Sigmoid colon (tissue), 4 donors: ENCODE measurements around the gene DGKQ.

Experiments used
- EP300 ChIP-seq, 4 donors: sonication (generic); formaldehyde crosslinking; IDR thresholded peaks; one replicate each; pipeline ENCODE4 v1.6.1; 2017; ENCODE audit warnings: antibody characterized with exemption in 4 of 4
- POLR2A ChIP-seq, 2 donors: fragments of 450-650 bp; IDR thresholded peaks; one replicate each; pipeline ENCODE4 v1.6.1; 2016; ENCODE audit warnings: antibody characterized with exemption in 2 of 2, mild to moderate bottlenecking in 2 of 2, moderate library complexity in 2 of 2
- POLR2AphosphoS5 ChIP-seq, 4 donors: sonication (generic); formaldehyde crosslinking; IDR thresholded peaks; one replicate each; pipeline ENCODE4 v1.6.1; 2017; ENCODE audit warnings: antibody characterized with exemption in 4 of 4
- TF ChIP-seq, protein P1 (sequence below), 4 experiments: fragments of 450-650 bp in 3 of 4; fragments of 200-600 bp in 1 of 4; IDR thresholded peaks; one replicate each; pipeline ENCODE4 v1.5.1; 2016 to 2019; ENCODE audit warnings: antibody characterized with exemption in 4 of 4, mild to moderate bottlenecking in 3 of 4, moderate library complexity in 2 of 4

- TF ChIP-seq, protein P1, sequence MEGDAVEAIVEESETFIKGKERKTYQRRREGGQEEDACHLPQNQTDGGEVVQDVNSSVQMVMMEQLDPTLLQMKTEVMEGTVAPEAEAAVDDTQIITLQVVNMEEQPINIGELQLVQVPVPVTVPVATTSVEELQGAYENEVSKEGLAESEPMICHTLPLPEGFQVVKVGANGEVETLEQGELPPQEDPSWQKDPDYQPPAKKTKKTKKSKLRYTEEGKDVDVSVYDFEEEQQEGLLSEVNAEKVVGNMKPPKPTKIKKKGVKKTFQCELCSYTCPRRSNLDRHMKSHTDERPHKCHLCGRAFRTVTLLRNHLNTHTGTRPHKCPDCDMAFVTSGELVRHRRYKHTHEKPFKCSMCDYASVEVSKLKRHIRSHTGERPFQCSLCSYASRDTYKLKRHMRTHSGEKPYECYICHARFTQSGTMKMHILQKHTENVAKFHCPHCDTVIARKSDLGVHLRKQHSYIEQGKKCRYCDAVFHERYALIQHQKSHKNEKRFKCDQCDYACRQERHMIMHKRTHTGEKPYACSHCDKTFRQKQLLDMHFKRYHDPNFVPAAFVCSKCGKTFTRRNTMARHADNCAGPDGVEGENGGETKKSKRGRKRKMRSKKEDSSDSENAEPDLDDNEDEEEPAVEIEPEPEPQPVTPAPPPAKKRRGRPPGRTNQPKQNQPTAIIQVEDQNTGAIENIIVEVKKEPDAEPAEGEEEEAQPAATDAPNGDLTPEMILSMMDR (IDR thresholded peaks at IDR 0.05): no peak
- TF ChIP-seq EP300 (IDR thresholded peaks at IDR 0.05) (no peak), POLR2A (IDR thresholded peaks at IDR 0.05) (no peak), POLR2AphosphoS5 (IDR thresholded peaks at IDR 0.05) (no peak)
Observed at GRCh38 chr4:1022051-1022738, 48.8 kb upstream of the DGKQ start.
